ENCODE measurements around the gene NDUFB7.
"Not testable (repeated sequence)": the region's sequence is repeated elsewhere in the genome, so short reads cannot be mapped to it uniquely, and the experiment has no call there.

The NDUFB7 gene

GRCh38 chr19:14570864-14571527 lies 870 bp downstream of the NDUFB7 start:
- ATAC-seq (no peak), DNase-seq (no peak)

GRCh38 chr19:14567079-14567478 lies 4.8 kb downstream of the NDUFB7 start:
- no peak for ATAC-seq
- DNase-seq: no peak

GRCh38 chr19:14566712-14567077 lies 5.2 kb downstream of the NDUFB7 start:
- no peak for ATAC-seq
- no peak for DNase-seq

GRCh38 chr19:14565765-14566711 lies 5.8 kb downstream of the NDUFB7 start:
- no peak for ATAC-seq

GRCh38 chr19:14565298-14565679 lies 6.6 kb downstream of the NDUFB7 start:
- ATAC-seq (no peak), DNase-seq (no peak)

More at GRCh38 chr19:14565765-14566711, 5.8 kb downstream of the NDUFB7 start:
- no peak for DNase-seq

GRCh38 chr19:14564652-14565297 lies 7.1 kb downstream of the NDUFB7 start:
- ATAC-seq, DNase-seq: not testable (repeated sequence)

- peak; percentile 56 for ATAC-seq
- DNase-seq: peak; percentile 69
Measured at GRCh38 chr19:14563989-14564651, 7.7 kb downstream of the NDUFB7 start.

- DNase-seq: no peak
- no peak for ATAC-seq
Measured at GRCh38 chr19:14563590-14563926, 8.3 kb downstream of the NDUFB7 start.

- DNase-seq (no peak), ATAC-seq (no peak)
Measured at GRCh38 chr19:14562660-14563589, 8.9 kb downstream of the NDUFB7 start.

- peak; percentile 34 for DNase-seq
- no peak for ATAC-seq
Measured at GRCh38 chr19:14561847-14562351, 10.0 kb downstream of the NDUFB7 start.

- ATAC-seq (no peak), DNase-seq (no peak)
Measured at GRCh38 chr19:14561249-14561648, 10.6 kb downstream of the NDUFB7 start.

GRCh38 chr19:14560776-14561108 lies 11.1 kb downstream of the NDUFB7 start:
- no peak for ATAC-seq
- DNase-seq: no peak

- DNase-seq: no peak
- no peak for ATAC-seq
Measured at GRCh38 chr19:14559916-14560775, 11.7 kb downstream of the NDUFB7 start.

- ATAC-seq: no peak
- DNase-seq: no peak
Measured at GRCh38 chr19:14558370-14559066, 13.3 kb downstream of the NDUFB7 start.

- DNase-seq: peak; percentile 85
- ATAC-seq: peak; percentile 83
Measured at GRCh38 chr19:14556662-14557188, 15.1 kb downstream of the NDUFB7 start.

GRCh38 chr19:14555918-14556661 lies 15.8 kb downstream of the NDUFB7 start:
- no peak for DNase-seq
- ATAC-seq: no peak

- ATAC-seq (no peak), DNase-seq (no peak)
Measured at GRCh38 chr19:14554382-14554812, 17.5 kb downstream of the NDUFB7 start.

- DNase-seq (no peak), ATAC-seq (no peak)
Measured at GRCh38 chr19:14553939-14554243, 18.0 kb downstream of the NDUFB7 start.
